Measurements from ENCODE around the gene GRIN2A.

GRCh38 chr16:10123141-10123540 lies 59.1 kb downstream of the GRIN2A start:
- no peak for TF ChIP-seq CTCF (IDR thresholded peaks at IDR 0.05)
- TF ChIP-seq POLR2A (IDR thresholded peaks at IDR 0.05), result no peak

Measured in Peyer's patch (tissue), 4 donors.